T follicular helper cell (primary cell): Measurements from ENCODE around the gene PTPRU.

ENCODE experiments used
- DNase-seq: peaks from one replicate; pipeline ENCODE4 v3.0.0-alpha.2; 2020; ENCODE audit warnings: low read depth

Gene PTPRU

GRCh38 chr1:29317916-29318530 is 81.7 kb downstream of the PTPRU start:
- DNase-seq = no peak

- no peak for DNase-seq
Measured at GRCh38 chr1:29318724-29319123, 82.4 kb downstream of the PTPRU start.

- no peak for DNase-seq
Measured at GRCh38 chr1:29319300-29320110, 83.2 kb downstream of the PTPRU start.

GRCh38 chr1:29320156-29320940 is 84.0 kb downstream of the PTPRU start:
- DNase-seq = no peak

- DNase-seq = no peak
Measured at GRCh38 chr1:29321176-29321575, 84.9 kb downstream of the PTPRU start.

GRCh38 chr1:29322147-29322694 is 85.9 kb downstream of the PTPRU start:
- no peak for DNase-seq

- no peak for DNase-seq
Measured at GRCh38 chr1:29322861-29323585, 86.7 kb downstream of the PTPRU start.

- DNase-seq = no peak
Measured at GRCh38 chr1:29323636-29324035, 87.3 kb downstream of the PTPRU start.

GRCh38 chr1:29324202-29324601 is 87.9 kb downstream of the PTPRU start:
- no peak for DNase-seq

GRCh38 chr1:29324771-29325351 is 88.5 kb downstream of the PTPRU start:
- DNase-seq = no peak

- no peak for DNase-seq
Measured at GRCh38 chr1:29325675-29326074, 89.4 kb downstream of the PTPRU start.

- no peak for DNase-seq
Measured at GRCh38 chr1:29326123-29326522, 89.8 kb downstream of the PTPRU start.

GRCh38 chr1:29327223-29327935 is 91.1 kb downstream of the PTPRU start:
- DNase-seq = no peak

- DNase-seq = no peak
Measured at GRCh38 chr1:29329022-29329775, 92.9 kb downstream of the PTPRU start.

GRCh38 chr1:29330089-29330488 is 93.8 kb downstream of the PTPRU start:
- DNase-seq = no peak

GRCh38 chr1:29330856-29331255 is 94.5 kb downstream of the PTPRU start:
- DNase-seq = no peak

- DNase-seq = no peak
Measured at GRCh38 chr1:29331309-29331708, 95.0 kb downstream of the PTPRU start.

GRCh38 chr1:29331729-29332128 is 95.4 kb downstream of the PTPRU start:
- DNase-seq = no peak

- no peak for DNase-seq
Measured at GRCh38 chr1:29332204-29332603, 95.9 kb downstream of the PTPRU start.

GRCh38 chr1:29333008-29333407 is 96.7 kb downstream of the PTPRU start:
- no peak for DNase-seq
